ENCODE measurements around the gene KDM2B. TPM values are rescaled to one million over a fixed set of nuclear protein-coding genes. Genes with fewer than 3 reads are reported as not detected.

The KDM2B gene
- total RNA-seq, 1 donor from 2014 or later, result 79.2 TPM

GRCh38 chr12:121476477-121476876, 104.3 kb downstream of the KDM2B start:
- DNase-seq (ENCODE audit: low read depth, low spot score), result no peak
- H3K4me3 Mint-ChIP-seq, result no peak overlapping the region
- peak overlapping the region; percentile 29 for H3K27ac Mint-ChIP-seq (ENCODE audit: unreplicated experiment)
- no peaks in the 10 kb centered on the region for H3K9me3 Mint-ChIP-seq
- TF ChIP-seq CTCF (conservative IDR thresholded peaks at IDR 0.05), result no peak
- peaks cover 4% of the 10 kb centered on the region for H3K4me1 Mint-ChIP-seq
- H3K36me3 Mint-ChIP-seq (ENCODE audit: low read depth), result no peaks in the 10 kb centered on the region
- H3K27me3 Mint-ChIP-seq (ENCODE audit: low read depth), result no peaks in the 10 kb centered on the region

GRCh38 chr12:121475279-121475678, 105.5 kb downstream of the KDM2B start:
- Mint-ChIP-seq H3K4me1 (peaks cover 4% of the 10 kb centered on the region), H3K27me3 (ENCODE audit: low read depth) (no peaks in the 10 kb centered on the region), H3K9me3 (no peaks in the 10 kb centered on the region), H3K36me3 (ENCODE audit: low read depth) (no peaks in the 10 kb centered on the region), H3K4me3 (no peak overlapping the region), H3K27ac (ENCODE audit: unreplicated experiment) (peak overlapping the region; percentile 35)
- DNase-seq (ENCODE audit: low read depth, low spot score), result no peak
- no peak for TF ChIP-seq CTCF (conservative IDR thresholded peaks at IDR 0.05)

GRCh38 chr12:121472150-121472905, 108.5 kb downstream of the KDM2B start:
- no peak overlapping the region for H3K27ac Mint-ChIP-seq (ENCODE audit: unreplicated experiment)
- H3K9me3 Mint-ChIP-seq, result no peaks in the 10 kb centered on the region
- H3K27me3 Mint-ChIP-seq (ENCODE audit: low read depth), result no peaks in the 10 kb centered on the region
- DNase-seq (ENCODE audit: low read depth, low spot score), result no peak
- H3K36me3 Mint-ChIP-seq (ENCODE audit: low read depth), result no peaks in the 10 kb centered on the region
- H3K4me1 Mint-ChIP-seq, result peaks cover 5% of the 10 kb centered on the region
- TF ChIP-seq CTCF (conservative IDR thresholded peaks at IDR 0.05), result no peak
- H3K4me3 Mint-ChIP-seq, result no peak overlapping the region

- H3K27me3 Mint-ChIP-seq (ENCODE audit: low read depth), result no peaks in the 10 kb centered on the region
- H3K9me3 Mint-ChIP-seq, result no peaks in the 10 kb centered on the region
- DNase-seq (ENCODE audit: low read depth, low spot score), result no peak
- no peak for TF ChIP-seq CTCF (conservative IDR thresholded peaks at IDR 0.05)
- H3K4me1 Mint-ChIP-seq, result peaks cover 12% of the 10 kb centered on the region
- no peaks in the 10 kb centered on the region for H3K36me3 Mint-ChIP-seq (ENCODE audit: low read depth)
- H3K27ac Mint-ChIP-seq (ENCODE audit: unreplicated experiment), result no peak overlapping the region
- peak overlapping the region; percentile 50 for H3K4me3 Mint-ChIP-seq
These were observed 110.1 kb downstream of the KDM2B start for GRCh38 chr12:121470751-121471150.

- no peaks in the 10 kb centered on the region for H3K9me3 Mint-ChIP-seq
- no peaks in the 10 kb centered on the region for H3K27me3 Mint-ChIP-seq (ENCODE audit: low read depth)
- no peaks in the 10 kb centered on the region for H3K36me3 Mint-ChIP-seq (ENCODE audit: low read depth)
- no peak for TF ChIP-seq CTCF (conservative IDR thresholded peaks at IDR 0.05)
- no peak overlapping the region for H3K27ac Mint-ChIP-seq (ENCODE audit: unreplicated experiment)
- DNase-seq (ENCODE audit: low read depth, low spot score), result no peak
- H3K4me1 Mint-ChIP-seq, result peaks cover 26% of the 10 kb centered on the region
- H3K4me3 Mint-ChIP-seq, result peak overlapping the region; percentile 79
These were observed 112.4 kb downstream of the KDM2B start for GRCh38 chr12:121468499-121468801.

Data from neural crest cell (in vitro differentiated cells).